ENCODE data around the gene MBOAT2. TPM values are rescaled to one million over a fixed set of nuclear protein-coding genes. Genes with fewer than 3 reads are reported as not detected.

The MBOAT2 gene
- total RNA-seq, 4 donors from 2014 or later = 20.5 to 42.8 (median 24.4) TPM

- no peaks in the 10 kb centered on the region for H3K4me1 ChIP-seq
- WGBS, 2 donors = 58 to 66% methylated on average over 7 of the region's 7 CpGs
- no peak overlapping the region for H3K4me3 ChIP-seq (replicated peaks in 1 of 3)
- no peaks in the 10 kb centered on the region for H3K27me3 ChIP-seq
- DNase-seq = peak; percentile 28 to 46
- no peaks in the 10 kb centered on the region for H3K9me3 ChIP-seq
- TF ChIP-seq POLR2A (IDR thresholded peaks at IDR 0.05) = no peak
- TF ChIP-seq CTCF (IDR thresholded peaks at IDR 0.05) = no peak
- intact Hi-C loops (cut with DNase I) = no loop called here
- H3K36me3 ChIP-seq = no peaks in the 10 kb centered on the region
- H3K27ac ChIP-seq = no peak overlapping the region
These were observed 113.5 kb downstream of the MBOAT2 start for GRCh38 chr2:8889978-8890377.

GRCh38 chr2:8888963-8889362 lies 114.5 kb downstream of the MBOAT2 start:
- 95 to 96% methylated on average over 8 of the region's 8 CpGs for WGBS, 2 donors
- no peak for TF ChIP-seq CTCF (IDR thresholded peaks at IDR 0.05)
- TF ChIP-seq POLR2A (IDR thresholded peaks at IDR 0.05) = no peak
- H3K9me3 ChIP-seq = no peaks in the 10 kb centered on the region
- DNase-seq = no peak
- intact Hi-C loops (cut with DNase I) = no loop called here
- H3K4me3 ChIP-seq (replicated peaks in 1 of 3) = no peak overlapping the region
- H3K4me1 ChIP-seq = no peaks in the 10 kb centered on the region
- H3K27me3 ChIP-seq = no peaks in the 10 kb centered on the region
- H3K27ac ChIP-seq = no peak overlapping the region
- H3K36me3 ChIP-seq = no peaks in the 10 kb centered on the region

- DNase-seq = no peak
- no peaks in the 10 kb centered on the region for H3K4me1 ChIP-seq
These were observed 116.6 kb downstream of the MBOAT2 start for GRCh38 chr2:8886876-8887275.

GRCh38 chr2:8886202-8886518 lies 117.3 kb downstream of the MBOAT2 start:
- 76 to 92% methylated on average over 1 of the region's 1 CpG for WGBS, 2 donors
- no peak overlapping the region for H3K4me3 ChIP-seq (replicated peaks in 1 of 3)
- no peak for DNase-seq
- no peaks in the 10 kb centered on the region for H3K36me3 ChIP-seq
- intact Hi-C loops (cut with DNase I) = no loop called here
- no peaks in the 10 kb centered on the region for H3K4me1 ChIP-seq
- no peak overlapping the region for H3K27ac ChIP-seq
- no peak for TF ChIP-seq CTCF (IDR thresholded peaks at IDR 0.05)
- no peak for TF ChIP-seq POLR2A (IDR thresholded peaks at IDR 0.05)
- no peaks in the 10 kb centered on the region for H3K9me3 ChIP-seq
- no peaks in the 10 kb centered on the region for H3K27me3 ChIP-seq

More at GRCh38 chr2:8886876-8887275, 116.6 kb downstream of the MBOAT2 start:
- Histone ChIP-seq H3K9me3 (no peaks in the 10 kb centered on the region), H3K4me3 (replicated peaks in 1 of 3) (no peak overlapping the region), H3K27me3 (no peaks in the 10 kb centered on the region), H3K27ac (no peak overlapping the region), H3K36me3 (no peaks in the 10 kb centered on the region)
- intact Hi-C loops (cut with DNase I) = no loop called here
- 55 to 78% methylated on average over 2 of the region's 2 CpGs for WGBS, 2 donors
- TF ChIP-seq CTCF (IDR thresholded peaks at IDR 0.05) = no peak
- no peak for TF ChIP-seq POLR2A (IDR thresholded peaks at IDR 0.05)

GRCh38 chr2:8885449-8886201 lies 117.9 kb downstream of the MBOAT2 start:
- no peaks in the 10 kb centered on the region for H3K27me3 ChIP-seq
- no peaks in the 10 kb centered on the region for H3K4me1 ChIP-seq
- no peak for TF ChIP-seq CTCF (IDR thresholded peaks at IDR 0.05)
- TF ChIP-seq POLR2A (IDR thresholded peaks at IDR 0.05) = no peak
- 95 to 99% methylated on average over 7 of the region's 7 CpGs for WGBS, 2 donors
- H3K4me3 ChIP-seq (replicated peaks in 1 of 3) = no peak overlapping the region
- H3K36me3 ChIP-seq = no peaks in the 10 kb centered on the region
- no peaks in the 10 kb centered on the region for H3K9me3 ChIP-seq
- no peak for DNase-seq
- no peak overlapping the region for H3K27ac ChIP-seq
- intact Hi-C loops (cut with DNase I) = no loop called here
